HepG2 (cell line): ENCODE measurements around the gene DNAJC5. TPM values are rescaled to one million over a fixed set of nuclear protein-coding genes. Genes with fewer than 3 reads are reported as not detected.

Experiments
- DNMT3B ChIP-seq: conservative IDR thresholded peaks from 2 replicates; pipeline ENCODE4 v1.6.1; 2016; ENCODE audit warnings: missing biosample characterization, control low read depth
- ESRRA ChIP-seq: sonication (generic); formaldehyde crosslinking; IDR thresholded peaks from 2 replicates; pipeline ENCODE4 v1.5.1; 2020; ENCODE audit warnings: mild to moderate bottlenecking, low read depth, missing genetic modification reagents
- FOXJ3 ChIP-seq: sonication (generic); formaldehyde crosslinking; IDR thresholded peaks from 2 replicates; pipeline ENCODE4 v1.4.0; 2020; ENCODE audit warnings: missing genetic modification reagents, mild to moderate bottlenecking, borderline replicate concordance
- KIAA2018 ChIP-seq: sonication (generic); formaldehyde crosslinking; IDR thresholded peaks from 2 replicates; pipeline ENCODE4 v1.5.0; 2020; ENCODE audit warnings: mild to moderate bottlenecking, missing genetic modification reagents, borderline replicate concordance
- KLF12 ChIP-seq: sonication (generic); formaldehyde crosslinking; IDR thresholded peaks from 2 replicates; pipeline ENCODE4 v1.4.0; 2020; ENCODE audit warnings: missing genetic modification reagents, borderline replicate concordance
- RNF2 ChIP-seq: fragments of 450-650 bp; conservative IDR thresholded peaks from 2 replicates; pipeline ENCODE4 v1.6.1; 2016; ENCODE audit warnings: low read depth
- SPEN ChIP-seq: sonication (generic); formaldehyde crosslinking; IDR thresholded peaks from 2 replicates; pipeline ENCODE4 v1.5.1; 2020; ENCODE audit warnings: low read depth, mild to moderate bottlenecking, missing genetic modification reagents
- THAP9 ChIP-seq: sonication (generic); formaldehyde crosslinking; IDR thresholded peaks from 2 replicates; pipeline ENCODE4; 2020; ENCODE audit warnings: missing genetic modification reagents, mild to moderate bottlenecking, borderline replicate concordance
- ZC3H13 ChIP-seq: sonication (generic); formaldehyde crosslinking; IDR thresholded peaks from 2 replicates; pipeline ENCODE4 v1.8.1; 2023; ENCODE audit warnings: mild to moderate bottlenecking, missing genetic modification reagents, moderate library complexity
- ZEB1 ChIP-seq: IDR thresholded peaks from 2 replicates; pipeline ENCODE4 v1.6.1; 2012; ENCODE audit warnings: mild to moderate bottlenecking, low read depth, inconsistent platforms; ENCODE audit not compliant: insufficient replicate concordance
- ZGPAT ChIP-seq: IDR thresholded peaks from 2 replicates; pipeline ENCODE4 v1.6.1; 2016; ENCODE audit warnings: mild to moderate bottlenecking
- ZNF124 ChIP-seq: sonication (generic); formaldehyde crosslinking; IDR thresholded peaks from 2 replicates; pipeline ENCODE4 v1.4.0; 2020; ENCODE audit warnings: missing genetic modification reagents
- ZNF335 ChIP-seq: sonication (generic); formaldehyde crosslinking; IDR thresholded peaks from 2 replicates; pipeline ENCODE4 v1.4.0; 2020; ENCODE audit warnings: missing genetic modification reagents
- ZNF367 ChIP-seq: sonication (generic); formaldehyde crosslinking; IDR thresholded peaks from 2 replicates; pipeline ENCODE4 v1.4.0; 2020; ENCODE audit warnings: missing genetic modification reagents, borderline replicate concordance
- ZNF556 ChIP-seq: sonication (generic); formaldehyde crosslinking; IDR thresholded peaks from 2 replicates; pipeline ENCODE4 v1.4.0; 2020; ENCODE audit warnings: mild to moderate bottlenecking, missing genetic modification reagents, borderline replicate concordance
- ZNF713 ChIP-seq: sonication (generic); formaldehyde crosslinking; IDR thresholded peaks from 2 replicates; pipeline ENCODE4 v1.4.0; 2020; ENCODE audit warnings: mild to moderate bottlenecking, missing genetic modification reagents
- polyA plus RNA-seq, 8 experiments: library from polyadenylated mRNA; depleted of rRNA in 3 of 8; stranded (reverse) in 7 of 8; unstranded in 1 of 8; fragments of >200 nt; fragmentation: Illumina TruSeq in 4 of 8; extraction: Trizol in 4 of 8; gene quantifications; 2 replicates each; pipeline versions ENCODE4 v1.2.1 to v1.2.3, GENCODE V29; 2011 to 2016; ENCODE audit warnings: low read depth in 4 of 8, missing spikeins in 1 of 8, mixed read lengths in 1 of 8; ENCODE audit not compliant: insufficient read depth in 1 of 8
- total RNA-seq, 5 experiments: library from RNA; depleted of rRNA; stranded (reverse); fragments of >200 nt; fragmentation: Illumina TruSeq; extraction: Trizol; gene quantifications; 2 replicates each; pipeline ENCODE4 v1.2.3, GENCODE V29; 2016; ENCODE audit warnings: low read depth in 1 of 5

The DNAJC5 gene
- total and polyA plus RNA-seq, 2 of the 13 experiments (the other 11 are each of a cell fraction or from before 2014, with no cell fraction given), result 42.8 to 64.5 TPM

- TF ChIP-seq KIAA2018 (CRISPR knock-in tag) (no peak), ZNF713 (CRISPR knock-in tag) (peak; percentile 97), FOXJ3 (CRISPR knock-in tag) (peak; percentile 77), DNMT3B (peak; percentile 82; the same call in 1 of the 2 replicates), ZGPAT (CRISPR knock-in tag) (peak; percentile 95), ZNF335 (peak; percentile 83), ZNF556 (CRISPR knock-in tag) (peak; percentile 92), THAP9 (CRISPR knock-in tag) (peak; percentile 77; the same call in 1 of the 2 replicates), ZNF367 (CRISPR knock-in tag) (0 out of 2 replicates have a peak, but pooled peaks have one; percentile 41), ZNF124 (0 out of 2 replicates have a peak, but pooled peaks have one; percentile 69), ZC3H13 (CRISPR knock-in tag) (peak; percentile 53; the same call in 1 of the 2 replicates), SPEN (CRISPR knock-in tag) (peak; percentile 85), ZEB1 (no peak), RNF2 (peak; percentile 84; the same call in 1 of the 2 replicates), ESRRA (CRISPR knock-in tag) (peak; percentile 75), KLF12 (CRISPR knock-in tag) (peak; percentile 88)
Observed at GRCh38 chr20:63973636-63974401, 78.9 kb downstream of the DNAJC5 start (continued).
